ENCODE data around the gene TUBGCP6.
"Not testable (repeated sequence)": the region's sequence is repeated elsewhere in the genome, so short reads cannot be mapped to it uniquely, and the experiment has no call there.

TUBGCP6 gene

DNA sequence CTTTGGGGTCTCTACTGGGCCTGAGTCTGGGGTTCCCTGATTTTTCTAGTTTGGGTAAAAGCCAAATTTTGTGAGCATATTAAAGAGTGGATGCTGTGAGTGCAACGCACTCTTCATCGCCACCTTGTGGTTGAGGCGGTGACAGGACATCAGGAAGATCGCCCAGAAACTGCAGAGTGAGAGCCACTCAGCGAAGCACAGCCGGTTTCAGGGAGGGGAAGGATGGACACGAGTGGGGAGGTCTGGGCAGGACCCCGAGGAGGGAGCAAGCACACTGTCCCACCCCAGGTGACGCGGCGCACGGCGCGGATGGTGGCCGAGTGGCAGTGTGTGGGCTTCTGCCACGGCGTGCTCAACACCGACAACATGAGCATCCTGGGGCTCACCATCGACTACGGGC, 34.9 kb downstream of the TUBGCP6 start:
- peak; percentile 82 for DNase-seq (ENCODE audit: low spot score)

DNA sequence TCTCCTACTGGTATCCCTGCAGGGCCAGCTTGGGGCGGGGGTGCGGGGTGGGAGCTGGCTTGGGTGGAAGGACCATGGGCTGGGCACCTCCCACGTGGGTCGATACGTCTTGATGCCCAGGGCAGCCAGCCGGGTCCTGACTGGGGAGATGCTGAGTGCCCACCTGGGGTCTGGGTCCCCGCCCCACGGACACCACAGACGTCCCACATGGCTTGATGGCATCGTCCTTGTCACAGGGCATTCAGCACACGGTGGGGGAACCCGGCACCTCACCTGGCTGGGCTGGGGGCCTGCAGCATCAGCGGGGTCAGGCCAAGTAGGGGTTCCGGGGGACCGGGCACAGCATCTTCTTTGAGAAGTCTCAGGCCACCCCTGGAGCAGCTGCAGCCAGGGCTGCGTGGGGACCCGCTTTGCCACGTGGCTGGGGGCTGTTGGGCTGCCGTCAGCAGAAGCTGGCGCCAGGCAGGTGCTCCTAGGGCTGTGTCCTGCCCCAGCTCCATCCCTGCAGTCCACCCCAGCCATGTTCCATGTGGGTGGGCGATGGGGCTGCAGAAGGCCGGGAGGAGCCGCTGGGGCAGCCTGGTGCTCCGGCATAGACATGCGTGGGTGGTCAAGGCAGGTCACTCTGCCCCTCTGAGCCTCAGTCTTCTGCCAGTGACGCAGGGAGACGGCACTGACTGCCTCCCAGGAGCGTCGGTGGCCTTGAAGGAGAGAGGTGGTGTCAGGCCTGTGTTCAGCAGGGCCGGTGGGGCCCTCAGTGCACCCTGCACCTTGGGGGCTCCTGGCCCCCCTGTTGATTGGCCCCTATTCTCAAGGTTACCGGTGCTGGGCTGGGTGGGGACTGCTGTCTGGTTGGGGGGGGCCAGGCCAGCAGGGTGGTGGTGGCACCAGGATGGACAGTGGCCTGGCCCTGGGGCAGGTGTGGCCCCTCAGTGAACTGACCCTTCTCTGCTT, 35.6 kb downstream of the TUBGCP6 start:
- no peak for DNase-seq (ENCODE audit: low spot score)

DNA sequence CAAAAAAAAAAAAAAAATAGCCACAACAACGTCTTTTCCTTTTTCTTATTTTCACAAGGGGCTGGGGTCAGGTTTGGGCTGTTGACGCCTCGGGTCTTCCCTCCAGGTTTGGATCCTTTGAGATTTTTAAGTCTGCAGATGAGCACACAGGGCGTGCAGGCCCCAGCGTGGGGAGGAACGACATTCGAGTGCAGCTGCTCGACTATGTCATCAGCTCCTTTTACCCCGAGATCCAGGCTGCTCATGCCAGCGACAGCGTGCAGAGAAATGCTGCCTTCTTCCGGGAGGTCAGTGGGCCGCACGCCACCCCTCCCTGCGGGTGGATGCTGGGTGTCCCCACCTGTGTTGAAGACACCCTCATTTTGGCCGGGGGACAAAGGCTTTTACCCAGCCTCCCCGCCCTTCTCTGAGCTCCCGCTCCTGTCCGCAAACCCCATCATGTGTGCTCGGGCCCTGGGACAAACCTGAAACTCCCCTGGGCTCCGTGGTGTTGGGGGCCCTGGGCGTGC, 36.3 kb downstream of the TUBGCP6 start:
- DNase-seq (ENCODE audit: low spot score) = no peak

DNA sequence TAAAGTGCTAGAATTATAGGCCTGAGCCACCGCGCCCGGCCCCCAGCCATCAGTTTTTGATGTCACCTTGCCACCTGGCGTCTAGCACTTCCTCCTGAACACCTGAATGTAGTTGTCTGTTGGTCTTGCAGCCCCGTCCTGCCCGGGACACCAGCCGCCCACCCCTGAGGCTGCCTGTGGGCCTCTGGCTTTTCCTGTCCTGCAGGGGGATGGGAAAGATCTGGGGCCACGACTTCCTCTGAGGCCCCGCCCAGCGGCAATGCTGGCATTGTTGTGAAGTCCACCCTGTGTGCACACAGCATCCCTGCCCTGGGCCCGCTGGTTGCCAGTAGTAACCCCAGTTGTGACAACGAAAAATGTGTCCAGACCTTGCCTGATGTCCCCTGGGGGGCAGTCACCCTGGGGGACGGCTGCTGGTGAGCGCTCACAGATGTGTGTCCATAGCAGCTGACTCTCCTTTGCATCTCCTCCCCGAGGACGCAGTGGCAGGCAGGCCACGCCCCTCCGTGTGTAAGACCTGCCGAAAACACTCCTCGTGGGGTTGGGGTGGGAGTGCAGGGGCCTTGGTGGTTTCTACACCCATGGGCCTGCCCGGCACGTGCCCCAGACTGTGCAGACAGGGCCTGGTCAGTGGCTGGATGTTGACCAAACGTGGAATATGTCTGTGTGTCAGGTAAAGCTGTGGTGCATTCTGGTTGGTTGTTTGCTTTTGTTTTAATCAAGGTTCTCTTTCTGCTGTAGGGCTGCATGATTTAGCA, 37.3 kb downstream of the TUBGCP6 start:
- peak; percentile 69 for DNase-seq (ENCODE audit: low spot score)

DNA sequence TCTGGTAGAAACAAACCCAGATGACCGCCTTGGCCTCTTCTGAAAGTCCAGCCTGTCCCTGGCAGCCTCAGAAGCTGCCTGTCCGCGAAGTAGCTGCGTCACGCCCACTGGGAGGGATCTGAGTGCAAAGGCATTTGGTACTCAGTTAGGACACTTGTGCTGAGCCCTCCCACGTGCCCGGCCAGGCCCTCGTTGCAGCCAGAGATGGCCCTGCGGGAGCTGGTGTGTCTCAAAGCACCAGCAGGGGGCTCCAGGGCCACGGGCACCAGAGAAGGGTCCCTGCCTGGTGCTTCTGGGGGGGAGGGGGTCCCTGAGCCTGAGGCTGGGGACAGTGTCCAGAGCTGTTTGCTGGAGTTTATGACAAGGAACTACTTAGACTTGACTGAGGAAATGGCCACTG, 38.2 kb downstream of the TUBGCP6 start:
- DNase-seq (ENCODE audit: low spot score) = peak; percentile 51

DNA sequence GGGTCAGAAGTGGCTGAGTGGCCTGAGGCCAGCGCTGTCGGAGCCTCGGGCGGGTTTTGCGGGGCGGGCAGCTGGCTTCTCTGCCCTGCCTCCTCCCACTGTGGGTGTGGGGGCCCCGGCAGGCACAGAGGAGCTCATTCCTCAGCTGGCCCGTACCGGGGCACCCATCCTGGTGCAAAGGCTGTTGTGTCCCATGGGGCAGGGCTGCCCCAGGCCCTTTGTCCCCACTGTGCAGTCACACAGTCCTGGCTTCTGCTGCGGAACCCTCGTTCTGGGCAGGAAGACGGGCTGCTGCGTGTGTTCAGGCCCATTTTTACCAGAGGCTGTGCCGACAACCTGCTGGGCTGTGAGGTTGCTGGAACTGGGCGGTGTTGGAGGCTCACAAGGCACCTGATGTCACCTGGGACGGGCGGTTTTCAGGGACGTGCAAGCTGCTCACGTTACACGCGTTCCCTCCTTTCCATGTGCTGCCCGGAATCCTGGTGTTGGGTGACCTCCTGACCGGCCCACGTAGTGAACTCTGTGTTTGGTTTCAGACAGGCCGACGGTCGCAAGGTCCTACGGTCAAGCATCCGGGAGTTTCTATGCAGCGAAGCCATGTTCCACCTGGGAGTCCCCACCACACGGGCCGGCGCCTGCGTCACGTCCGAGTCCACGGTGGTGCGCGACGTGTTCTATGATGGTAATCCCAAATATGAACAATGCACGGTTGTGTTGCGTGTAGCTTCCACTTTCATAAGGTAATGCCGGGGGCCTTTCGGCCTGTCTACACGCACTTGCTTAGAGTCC, 38.8 kb downstream of the TUBGCP6 start:
- no peak for DNase-seq (ENCODE audit: low spot score)

DNA sequence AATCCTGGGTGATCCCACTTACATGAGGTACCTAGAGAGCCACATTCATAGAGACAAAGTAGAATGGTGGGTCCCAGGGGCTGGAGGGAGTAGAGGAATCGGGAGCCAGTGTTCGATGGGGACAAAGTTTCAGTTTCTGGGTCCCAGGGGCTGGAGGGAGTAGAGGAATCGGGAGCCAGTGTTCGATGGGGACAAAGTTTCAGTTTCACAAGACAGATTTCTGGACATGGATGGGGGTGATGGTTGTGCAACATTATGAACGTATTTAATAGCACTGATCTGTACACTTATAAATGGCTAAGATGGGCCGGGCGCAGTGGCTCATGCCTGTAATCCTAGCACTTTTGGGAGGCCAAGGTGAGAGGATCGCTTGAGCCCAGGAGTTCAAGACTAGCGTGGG, 39.8 kb downstream of the TUBGCP6 start:
- not testable (repeated sequence) for DNase-seq (ENCODE audit: low spot score)

DNA sequence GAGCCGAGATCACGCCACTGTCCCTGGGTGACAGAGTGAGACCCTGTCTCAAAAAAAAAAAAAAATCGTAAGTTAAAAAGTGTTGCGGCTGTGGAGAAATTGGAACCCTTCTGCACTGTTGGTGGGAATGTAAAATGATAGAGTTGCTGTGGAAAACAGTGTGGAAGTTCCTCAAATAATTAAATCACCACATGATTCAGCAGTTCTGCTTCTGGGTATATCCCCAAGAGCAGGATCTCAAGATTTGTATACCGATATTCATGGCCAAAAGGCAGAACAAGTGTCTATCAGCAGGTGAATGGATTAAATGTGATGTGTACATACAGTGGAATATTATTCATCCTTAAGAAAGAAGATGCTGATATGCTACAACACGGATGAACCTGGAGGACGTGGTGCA, 40.3 kb downstream of the TUBGCP6 start:
- no peak for DNase-seq (ENCODE audit: low spot score)

DNA sequence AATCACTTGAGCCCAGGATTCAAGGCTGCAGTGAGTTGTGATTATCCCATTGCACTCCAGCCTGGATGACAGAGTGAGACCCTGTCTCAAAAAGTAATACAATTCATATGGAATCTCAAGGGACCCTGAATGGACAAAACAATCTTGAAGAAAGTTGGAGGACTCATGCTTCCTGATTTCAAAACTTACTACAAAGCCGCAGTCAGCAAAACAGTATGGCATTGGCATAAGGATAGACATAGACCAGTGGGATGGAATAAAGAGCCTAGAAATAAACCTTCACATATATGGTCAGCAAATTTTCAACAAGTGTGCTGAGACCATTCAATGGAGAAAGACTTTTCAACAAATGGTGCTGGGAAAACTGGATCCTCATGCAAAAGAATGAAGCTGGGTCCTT, 41.5 kb downstream of the TUBGCP6 start:
- no peak for DNase-seq (ENCODE audit: low spot score)

DNA sequence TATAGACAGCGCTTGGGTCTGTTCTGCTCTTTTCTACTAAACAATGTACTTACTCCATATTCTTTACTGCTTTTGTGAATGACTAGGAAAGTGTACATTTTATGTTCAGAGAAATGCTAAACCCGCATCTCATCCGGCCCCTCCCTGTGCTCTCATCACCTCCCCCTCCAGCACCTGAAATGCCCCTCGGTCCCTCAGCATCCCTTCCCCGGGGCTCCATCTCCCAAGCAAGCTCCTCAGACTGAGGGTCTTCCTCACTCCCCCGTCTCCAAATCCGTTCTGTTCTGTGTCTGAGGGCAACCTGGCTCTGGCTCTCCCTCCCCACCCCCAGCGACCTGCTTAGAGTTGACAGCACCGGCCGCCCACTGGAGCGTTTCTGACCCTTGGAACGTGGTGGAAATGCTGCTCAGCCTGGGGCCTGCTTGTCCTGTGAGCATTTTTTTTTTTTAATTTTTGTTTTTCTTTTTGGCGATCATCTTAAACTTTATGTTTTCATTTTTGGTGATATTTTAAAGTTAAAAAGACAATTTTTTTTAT, 42.6 kb downstream of the TUBGCP6 start:
- DNase-seq (ENCODE audit: low spot score) = no peak

DNA sequence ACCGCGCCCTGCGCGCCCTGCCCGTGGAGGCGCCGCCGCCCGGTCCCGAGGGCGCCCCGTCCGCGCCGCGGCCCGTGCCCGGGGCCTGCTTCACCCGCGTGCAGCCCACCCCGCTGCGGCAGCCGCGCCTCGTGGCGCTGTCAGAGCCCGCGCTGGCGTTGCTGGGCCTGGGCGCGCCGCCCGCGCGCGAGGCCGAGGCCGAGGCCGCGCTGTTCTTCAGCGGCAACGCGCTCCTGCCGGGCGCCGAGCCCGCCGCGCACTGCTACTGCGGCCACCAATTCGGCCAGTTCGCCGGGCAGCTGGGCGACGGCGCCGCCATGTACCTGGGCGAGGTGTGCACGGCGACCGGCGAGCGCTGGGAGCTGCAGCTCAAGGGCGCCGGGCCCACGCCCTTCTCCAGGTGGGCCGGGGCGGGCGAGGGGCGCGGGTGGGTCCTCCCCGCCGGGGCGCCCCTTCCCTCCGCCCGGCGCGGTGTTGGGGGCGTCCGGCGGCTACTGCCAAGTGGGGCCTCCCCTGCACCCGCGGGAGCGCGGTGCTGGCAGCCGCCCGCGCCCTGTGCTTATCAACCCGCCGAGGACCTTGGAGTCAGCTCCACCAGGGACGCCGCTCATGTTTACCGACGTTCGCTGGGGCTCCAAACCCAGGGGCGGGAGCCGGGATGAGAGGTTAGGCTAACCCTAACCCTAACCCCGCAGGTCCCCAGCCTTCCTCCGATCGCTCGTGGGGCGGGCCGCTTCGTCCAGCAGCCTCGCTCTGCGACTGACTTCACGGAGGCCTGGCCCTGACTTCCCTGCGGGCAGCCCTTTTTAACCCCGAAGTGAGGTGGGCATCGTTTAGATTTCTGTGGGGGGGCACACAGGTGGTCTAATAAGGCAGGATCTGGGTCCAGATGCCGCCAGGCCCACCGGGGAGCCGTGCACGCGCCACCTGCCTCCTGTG, 43.4 kb downstream of the TUBGCP6 start:
- no peak for DNase-seq (ENCODE audit: low spot score)

DNA sequence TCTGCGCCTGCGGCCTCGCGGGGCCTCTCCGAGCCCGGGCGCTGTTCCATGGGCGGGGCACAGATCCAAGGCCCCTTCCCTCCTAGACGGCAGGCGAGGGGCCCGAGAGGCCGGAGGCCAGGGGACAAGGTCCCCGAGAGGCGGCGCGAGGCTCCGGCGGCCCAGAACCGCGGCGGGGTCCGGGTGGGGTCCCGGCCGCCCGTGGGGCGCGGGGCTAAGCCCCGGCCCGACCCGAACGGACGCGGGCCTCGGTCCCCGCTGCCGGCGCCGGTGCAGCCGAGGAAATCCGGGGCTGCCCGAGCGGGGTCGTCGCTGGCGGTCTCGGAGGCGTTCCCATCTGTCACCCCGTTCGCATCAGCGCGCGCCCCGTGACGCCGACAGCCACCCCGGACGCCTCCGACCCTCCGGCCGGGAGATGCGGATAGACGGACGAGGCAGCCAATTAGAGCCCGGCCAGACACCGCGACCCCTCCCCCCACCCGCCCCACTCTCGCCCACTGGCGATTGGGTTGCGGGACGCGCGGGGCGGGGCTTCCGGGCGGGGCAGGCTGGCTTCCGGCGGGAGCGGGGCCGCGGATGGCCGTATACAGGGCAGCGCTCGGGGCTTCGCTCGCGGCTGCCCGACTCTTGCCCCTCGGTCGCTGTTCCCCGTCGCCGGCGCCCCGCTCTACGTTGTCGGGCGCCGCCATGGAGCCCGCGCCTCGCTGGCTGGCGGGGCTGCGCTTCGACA, 44.2 kb downstream of the TUBGCP6 start, which contains the start of gene SELENOO:
Gene SELENOO (plus strand): TSS at position 551 of the 730 bp plus-strand sequence. CDS start 26 bp downstream, at position 577.
- DNase-seq (ENCODE audit: low spot score) = peak; percentile 93

DNA sequence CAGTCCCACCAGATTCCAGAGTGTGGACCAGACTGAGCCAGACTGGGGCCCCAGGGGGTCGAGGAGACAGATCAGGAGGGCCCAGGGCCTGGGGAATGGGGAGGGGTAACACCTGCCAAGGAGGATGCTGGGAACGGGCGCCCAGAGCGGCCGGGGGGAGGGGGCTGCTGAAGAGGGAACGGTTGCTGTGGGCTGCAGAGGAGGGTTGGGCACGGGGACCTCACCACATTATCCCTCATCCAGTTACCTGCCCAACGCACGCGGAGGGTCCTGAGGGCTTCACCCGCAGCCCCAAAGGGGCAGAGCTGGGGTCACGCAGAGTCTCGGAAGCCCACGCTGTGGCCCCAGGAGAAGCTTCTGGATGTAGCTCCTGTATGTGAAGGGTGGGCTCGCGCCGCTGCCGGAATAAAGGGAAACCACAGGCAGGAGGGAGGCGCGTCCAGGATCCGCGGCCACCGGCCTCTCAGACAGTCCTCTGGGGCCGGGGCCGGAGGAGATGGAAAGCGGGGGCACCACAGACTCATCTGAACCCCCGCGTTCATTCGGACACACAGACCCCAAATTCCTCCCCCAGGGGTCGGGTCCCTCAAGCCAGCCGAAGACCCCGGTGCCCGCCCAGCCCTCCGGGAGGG, 44.9 kb downstream of the TUBGCP6 start:
- no peak for DNase-seq (ENCODE audit: low spot score)

DNA sequence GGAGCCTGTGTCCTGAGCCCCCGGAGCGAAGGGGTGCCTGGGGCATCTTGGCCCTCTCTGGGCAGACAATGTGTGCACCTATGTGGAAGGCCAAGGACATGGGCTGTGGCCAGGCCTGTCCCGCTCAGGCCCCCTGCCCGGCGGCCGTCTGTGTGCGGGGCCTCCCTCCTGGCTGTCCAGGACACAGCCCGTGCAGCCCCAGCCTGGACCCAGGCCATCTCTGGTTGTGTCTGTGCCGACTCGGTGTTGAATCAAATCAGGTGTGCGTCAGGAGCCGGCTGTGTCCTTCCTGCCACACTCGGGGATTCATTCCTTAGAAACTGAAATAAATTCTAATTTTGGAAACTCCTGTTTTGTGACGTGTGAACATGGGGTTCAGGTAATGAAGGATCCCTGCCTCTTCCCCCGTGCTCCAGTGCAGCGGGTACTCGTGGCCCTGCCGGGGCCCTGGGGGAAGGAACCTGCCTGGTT, 45.5 kb downstream of the TUBGCP6 start:
- no peak for DNase-seq (ENCODE audit: low spot score)

DNA sequence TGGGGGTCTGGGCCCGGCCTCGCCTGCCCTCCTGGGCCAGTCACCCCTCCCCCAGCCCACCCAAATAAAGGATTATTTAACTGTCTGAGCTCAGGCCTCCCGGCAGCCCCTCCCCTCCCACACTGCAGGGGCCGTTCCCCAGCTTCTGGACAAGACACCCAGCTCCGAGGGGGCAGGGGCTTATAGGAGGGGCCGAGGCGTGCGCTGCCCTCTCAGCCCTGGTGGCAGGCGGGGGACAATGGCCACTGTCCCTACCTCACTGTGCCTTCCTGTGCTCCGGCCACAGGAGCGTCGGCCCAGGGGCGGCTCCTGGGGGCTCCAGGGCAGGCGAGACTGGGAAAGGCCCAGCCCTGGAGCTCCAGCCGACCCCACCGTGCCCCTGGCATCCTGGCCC, 46.2 kb downstream of the TUBGCP6 start:
- no peak for DNase-seq (ENCODE audit: low spot score)

DNA sequence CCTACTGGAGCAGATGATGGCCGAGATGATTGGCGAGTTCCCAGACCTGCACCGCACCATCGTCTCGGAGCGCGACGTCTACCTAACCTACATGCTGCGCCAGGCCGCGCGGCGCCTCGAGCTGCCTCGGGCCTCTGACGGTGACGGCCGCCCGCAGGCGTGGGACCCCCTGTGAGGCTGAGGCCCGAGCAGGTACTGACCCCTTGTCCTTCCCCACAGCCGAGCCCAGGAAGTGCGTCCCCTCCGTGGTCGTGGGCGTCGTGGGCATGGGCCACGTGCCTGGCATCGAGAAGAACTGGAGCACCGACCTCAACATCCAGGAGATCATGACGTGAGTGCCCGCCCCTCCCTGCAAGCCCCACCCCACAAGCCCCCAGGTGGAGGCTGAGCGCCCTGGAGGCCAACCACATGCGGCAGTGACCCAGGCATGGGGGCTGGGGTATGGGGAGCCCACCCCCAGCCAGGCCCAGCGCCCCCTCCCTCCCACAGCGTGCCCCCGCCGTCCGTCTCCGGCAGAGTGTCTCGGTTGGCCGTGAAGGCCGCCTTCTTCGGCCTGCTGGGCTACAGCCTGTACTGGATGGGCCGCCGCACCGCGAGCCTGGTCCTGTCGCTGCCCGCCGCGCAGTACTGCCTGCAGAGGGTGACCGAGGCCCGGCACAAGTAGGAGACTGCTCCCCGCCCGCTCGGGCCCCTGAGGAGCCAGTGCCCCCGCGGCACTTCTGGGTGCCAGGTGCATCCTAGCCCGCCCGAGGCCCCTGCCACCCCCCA, 46.8 kb downstream of the TUBGCP6 start:
- DNase-seq (ENCODE audit: low spot score) = no peak

DNA sequence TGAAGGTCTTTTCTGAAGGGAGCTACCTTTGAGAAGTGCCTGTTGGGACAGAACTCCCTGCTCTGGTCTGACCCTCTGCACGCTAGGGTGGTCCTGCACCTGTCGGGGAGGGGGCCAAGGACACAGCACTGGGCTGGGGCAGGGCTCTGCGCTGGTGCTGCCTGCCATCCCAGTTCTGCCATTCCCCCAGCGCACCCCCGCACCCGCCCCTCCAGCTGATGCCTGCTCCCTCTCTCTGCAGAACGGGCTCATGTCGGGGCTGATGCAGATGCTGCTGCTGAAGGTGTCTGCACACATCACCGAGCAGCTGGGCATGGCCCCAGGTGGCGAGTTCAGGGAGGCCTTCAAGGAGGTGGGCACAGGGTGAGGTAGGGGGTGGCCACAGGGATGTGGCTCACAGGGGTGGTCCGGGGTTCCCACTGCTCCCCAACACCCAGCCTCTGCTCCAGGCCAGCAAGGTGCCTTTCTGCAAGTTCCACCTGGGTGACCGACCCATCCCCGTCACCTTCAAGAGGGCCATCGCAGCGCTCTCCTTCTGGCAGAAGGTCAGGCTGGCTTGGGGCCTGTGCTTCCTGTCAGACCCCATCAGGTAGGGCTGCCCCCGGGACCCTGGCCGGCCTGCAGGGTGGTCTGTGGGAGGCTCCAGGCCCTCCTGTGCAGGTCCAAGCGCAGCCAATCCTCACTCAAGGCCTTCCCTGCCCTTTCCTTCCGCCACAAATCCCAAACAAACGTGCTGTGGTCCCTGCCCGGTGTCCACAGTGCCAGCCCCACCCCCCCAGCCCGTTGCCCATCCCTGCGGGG, 47.6 kb downstream of the TUBGCP6 start:
- no peak for DNase-seq (ENCODE audit: low spot score)

DNA sequence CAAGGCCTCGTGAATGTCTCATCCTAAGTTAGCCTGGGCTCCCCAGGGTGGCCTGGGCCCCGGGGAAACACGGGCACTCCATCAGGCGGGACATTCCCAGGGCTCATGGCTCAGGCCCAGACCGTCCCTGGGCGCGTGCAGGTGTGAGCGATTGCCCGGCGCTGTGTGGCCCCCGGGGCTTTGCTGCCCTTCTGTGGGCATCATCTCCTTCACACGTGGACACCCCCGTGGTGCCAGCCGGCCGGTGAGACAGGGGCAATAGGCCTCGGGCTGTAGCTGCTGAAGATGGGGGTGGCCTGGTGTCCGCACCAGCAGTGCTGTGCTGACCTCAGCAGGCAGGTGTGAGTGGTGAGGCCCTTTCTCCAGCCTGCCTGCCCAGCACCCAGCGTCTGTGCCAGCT, 48.6 kb downstream of the TUBGCP6 start:
- DNase-seq (ENCODE audit: low spot score) = no peak

Data from NAMALWA (cell line).